ENCODE measurements around the gene SLC49A4.

SLC49A4 gene

DNA sequence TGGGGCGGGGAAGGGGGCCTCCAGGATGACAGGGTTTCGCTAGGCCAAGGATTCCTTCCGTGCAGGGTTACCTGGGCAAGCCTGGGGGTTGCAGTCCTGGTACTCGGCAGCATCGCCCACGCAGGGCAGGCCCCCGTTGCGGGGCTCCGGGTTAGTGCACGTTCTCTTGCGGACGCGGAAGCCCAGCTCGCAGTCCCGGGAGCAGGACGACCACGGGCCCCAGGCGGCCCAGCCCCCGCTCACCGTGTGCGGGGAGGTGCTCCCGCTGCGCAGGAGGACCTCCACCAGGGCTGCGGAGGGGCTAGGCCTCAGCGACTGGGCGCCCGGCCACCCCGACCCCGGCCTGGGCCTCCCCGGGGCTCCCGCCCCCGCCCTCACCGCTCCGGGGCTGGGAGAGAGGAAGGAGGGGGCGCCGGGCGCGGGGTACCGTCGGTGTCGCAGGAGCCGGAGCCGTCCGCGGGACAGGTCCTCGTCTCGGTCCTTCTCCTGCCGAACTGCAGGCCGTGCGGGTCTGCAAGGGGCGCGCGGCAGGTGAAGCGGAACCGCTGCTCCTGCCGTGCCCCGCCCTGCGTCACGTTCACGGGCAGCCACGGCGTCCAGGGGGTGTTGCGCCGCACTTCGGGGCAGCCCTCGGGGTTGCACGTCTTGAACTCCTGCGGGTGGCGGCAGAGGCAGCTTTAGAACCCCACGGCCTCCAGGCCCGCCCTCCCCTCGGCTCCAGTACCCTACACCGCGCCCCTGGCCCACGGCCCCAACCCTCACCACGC, 118.1 kb downstream of the SLC49A4 start:
- DNase-seq = no peak

DNA sequence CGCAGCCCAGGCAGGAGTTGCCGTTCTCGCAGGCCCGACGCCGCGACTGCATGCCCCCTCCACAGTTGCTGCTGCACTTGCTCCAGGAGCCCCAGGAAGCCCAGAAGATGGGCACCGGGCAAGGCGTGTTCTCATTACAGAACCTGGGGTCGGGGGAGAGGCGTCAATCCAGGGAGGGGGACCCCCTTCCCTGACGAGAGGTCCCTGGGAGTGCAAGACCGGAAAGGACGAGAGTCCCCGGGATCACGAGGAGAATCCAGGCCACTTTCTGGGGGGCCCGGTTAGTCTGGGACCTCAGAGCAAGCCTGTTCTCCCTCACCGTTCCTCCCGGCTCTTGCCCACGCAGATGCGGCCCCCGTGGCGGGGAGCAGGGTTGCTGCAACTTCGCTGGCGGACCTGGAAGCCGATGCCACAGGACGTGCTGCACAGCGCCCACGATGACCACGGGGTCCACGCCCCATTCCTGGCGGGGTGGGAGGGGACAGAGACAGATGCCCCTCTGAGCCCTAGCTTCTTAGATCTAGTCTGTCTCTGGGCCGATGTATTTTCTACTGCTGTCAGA, 118.8 kb downstream of the SLC49A4 start:
- DNase-seq = no peak

DNA sequence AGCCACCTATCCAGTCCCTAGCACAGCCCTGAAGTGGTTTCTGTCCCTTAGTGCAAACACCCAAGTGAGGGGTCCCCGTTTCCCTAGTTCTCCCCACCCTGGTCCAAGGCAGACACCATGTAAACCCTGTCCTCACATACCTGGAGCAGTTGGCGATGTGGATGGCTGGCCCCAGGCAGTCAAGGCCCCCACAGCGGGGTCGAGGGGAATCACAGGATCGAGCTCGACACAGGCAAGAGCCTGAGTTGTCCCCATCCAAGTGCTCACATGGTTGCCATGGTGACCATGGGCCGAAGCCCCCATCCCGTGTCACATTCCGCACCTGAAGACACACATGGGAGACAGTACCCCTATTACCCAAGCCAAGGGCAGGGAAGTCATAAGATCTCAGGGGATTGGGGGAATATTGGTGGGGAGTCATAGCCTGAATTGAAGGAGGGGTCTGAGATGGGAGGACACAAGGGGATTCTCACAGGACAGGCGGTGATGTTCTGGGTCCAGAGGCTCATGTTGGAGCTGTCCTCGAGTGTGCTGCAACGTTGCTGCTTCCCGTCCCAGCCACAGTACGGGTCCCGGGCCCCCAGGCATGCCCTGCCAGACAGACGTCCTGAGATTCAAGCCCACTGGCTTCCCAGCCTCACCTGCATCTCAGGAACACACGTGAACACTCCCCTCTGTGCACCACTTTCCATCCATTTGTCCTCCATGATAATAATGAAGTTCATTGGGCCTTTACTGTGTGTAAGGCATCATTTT, 120.6 kb downstream of the SLC49A4 start:
- no peak for DNase-seq

DNA sequence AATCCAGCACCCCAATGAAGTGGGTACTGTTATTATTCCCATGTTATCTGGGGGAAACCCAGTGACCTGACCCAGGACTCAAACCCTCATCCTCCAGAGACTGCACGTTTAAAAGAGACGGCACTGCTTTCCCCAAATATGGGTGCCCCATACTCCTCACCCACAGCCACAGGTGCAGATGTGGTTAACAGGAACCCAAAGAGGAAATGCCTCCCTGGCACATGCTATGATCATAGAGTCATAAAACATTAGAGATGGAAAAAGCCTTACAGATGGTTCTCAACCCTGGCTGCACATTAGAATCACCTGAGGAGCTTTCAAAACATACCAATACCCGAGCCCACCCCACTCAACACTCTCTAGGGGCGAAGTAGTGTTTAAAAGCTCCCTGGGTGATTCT, 121.2 kb downstream of the SLC49A4 start:
- DNase-seq = peak; percentile 77

DNA sequence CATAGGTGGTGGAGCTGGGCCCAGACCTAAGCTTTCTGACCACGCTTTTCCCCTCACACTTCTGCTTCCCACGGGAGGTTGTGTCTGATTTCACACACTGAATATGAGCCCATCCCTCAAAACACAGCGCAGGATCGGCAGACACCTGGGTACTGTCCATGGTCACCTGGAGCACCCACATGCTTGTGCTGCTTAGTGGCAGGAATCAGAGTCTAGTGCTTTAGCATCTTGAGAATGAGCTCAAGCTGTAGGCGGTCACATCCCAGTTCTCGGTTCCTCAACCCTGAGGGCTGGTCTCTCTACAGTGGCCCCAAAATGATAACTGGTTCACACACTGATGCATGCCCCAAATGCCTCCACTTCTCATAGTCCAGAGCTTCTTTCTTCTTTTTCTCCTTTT, 121.7 kb downstream of the SLC49A4 start:
- peak; percentile 55 for DNase-seq

DNA sequence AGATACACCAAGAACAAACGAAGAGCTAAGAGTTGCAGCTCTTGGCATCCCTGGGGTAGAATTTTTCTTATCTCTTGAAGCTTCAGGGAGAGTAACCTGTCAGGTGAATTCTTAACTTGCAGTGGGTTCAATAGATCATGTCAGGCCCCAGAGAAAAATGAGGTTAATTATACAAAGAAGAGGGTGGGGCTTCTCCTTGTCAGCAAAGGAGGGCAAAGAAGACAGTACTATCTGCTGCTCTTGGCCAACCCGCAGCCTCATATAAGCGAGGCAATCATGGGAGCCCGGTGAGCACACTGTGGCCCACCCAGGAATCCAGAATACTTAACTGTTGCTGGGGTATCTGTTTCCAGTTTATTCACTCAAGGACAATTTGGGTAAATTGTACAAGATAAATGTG, 122.5 kb downstream of the SLC49A4 start:
- DNase-seq = no peak

DNA sequence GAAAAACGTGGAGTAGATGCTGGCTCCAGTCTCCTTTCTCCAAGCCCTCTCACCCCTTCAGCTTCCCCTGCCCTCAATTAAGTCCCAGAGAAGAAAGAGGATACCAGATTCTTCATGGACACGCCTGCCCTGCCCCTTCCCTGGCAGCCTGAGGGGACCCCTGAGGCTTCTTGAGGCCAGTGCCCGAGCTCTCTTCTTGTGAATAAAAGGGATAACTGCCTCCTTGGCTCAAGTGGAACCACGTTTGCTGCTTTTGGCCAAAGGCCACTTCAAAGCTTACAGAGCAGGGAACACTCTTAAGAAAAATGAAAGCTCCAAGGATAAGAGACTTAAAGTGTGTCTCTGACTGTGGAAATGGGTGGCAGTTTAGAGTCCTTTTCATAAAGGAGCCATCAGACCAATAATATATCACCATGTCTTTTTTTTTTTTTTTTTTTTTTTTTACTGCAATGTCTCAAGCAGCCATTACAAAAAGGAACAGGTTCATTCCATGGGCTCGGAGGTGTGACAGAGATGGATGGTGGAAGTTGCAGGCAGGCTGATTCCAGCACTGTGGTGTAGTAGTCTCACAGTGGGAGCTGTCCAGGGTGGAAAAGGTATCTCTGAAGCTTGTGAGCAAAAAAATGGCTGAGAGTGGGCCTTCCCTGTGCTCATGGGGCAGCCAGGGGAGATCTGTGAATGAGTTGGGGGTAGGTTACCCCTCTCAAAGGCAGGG, 123.9 kb downstream of the SLC49A4 start:
- DNase-seq = no peak

DNA sequence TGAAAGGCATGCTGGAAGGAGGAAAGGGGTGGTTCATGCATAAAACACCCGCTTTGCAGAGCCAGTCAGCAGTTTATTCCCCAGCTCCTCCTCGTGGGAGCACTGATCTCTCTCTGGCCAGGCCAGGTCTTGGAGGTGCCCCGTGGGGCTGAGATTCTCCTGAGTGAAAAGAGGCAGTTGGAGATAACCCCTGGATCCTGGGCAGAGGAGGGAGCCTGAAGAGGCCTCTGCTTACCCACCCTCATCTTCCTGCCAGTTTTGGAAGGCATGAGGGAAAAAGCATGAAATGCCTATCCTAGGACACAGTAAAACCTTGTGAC, 124.4 kb downstream of the SLC49A4 start:
- no peak for DNase-seq

DNA sequence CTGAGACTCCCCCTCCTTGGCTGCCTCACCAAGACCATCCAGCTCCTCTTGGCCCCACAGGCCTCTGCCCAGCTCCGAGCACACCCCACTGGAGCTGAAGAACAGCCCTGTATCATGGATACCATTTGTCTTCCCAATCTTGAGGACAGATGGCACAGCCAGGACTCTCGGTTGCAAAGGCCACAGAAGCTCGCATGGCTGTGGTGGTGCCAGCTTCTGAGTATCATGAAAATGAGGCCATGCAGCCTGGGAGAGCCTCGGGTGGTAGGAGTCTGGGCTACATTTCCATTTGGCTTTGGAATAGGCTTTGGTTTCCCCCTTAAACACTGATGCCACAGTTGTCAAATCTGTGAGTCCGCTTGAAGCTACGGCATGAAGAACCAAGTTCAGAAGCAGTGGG, 126.1 kb downstream of the SLC49A4 start:
- no peak for DNase-seq

DNA sequence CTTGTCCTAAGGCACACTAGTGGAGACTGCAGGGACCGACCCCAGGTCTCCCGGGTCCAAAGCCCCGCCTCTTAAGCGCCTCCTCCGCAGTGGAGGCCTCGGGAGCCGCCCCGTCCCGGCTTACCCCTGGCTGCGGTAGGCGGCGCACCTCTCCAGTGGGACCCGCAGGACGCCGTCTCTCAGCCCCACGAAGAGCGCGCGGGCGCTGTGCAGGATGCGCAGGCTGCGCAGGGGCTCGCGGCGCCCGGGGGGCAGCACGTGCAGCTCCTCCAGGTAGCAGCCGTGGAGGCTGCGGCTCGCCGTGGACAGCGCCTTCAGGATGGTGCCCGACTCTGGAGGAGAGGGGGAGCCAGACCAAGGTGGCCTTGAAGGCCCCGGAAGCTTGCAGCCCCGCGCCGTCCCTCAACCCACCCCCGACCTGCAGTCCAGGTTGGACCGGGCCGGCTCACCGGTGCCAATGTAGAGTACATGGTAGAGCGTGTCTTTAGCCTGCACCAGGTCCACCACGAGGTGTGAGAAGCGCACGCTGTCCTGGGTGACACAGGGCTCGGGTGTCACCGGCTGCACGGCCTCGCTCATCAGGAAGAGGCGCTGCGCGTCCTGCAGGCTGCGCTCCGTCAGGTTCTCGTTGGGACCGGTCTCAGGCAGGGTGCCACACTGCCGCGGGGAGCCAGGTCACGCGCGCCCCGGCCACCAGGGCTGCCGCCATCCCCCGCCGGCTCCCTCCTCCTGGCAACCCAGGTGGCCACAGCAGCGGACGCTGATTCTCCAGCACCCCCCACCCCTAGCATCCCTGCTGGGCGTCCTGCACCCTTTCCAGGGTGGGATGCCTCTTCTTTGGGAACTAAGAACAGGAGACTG, 127.2 kb downstream of the SLC49A4 start:
- peak; percentile 71 for DNase-seq

DNA sequence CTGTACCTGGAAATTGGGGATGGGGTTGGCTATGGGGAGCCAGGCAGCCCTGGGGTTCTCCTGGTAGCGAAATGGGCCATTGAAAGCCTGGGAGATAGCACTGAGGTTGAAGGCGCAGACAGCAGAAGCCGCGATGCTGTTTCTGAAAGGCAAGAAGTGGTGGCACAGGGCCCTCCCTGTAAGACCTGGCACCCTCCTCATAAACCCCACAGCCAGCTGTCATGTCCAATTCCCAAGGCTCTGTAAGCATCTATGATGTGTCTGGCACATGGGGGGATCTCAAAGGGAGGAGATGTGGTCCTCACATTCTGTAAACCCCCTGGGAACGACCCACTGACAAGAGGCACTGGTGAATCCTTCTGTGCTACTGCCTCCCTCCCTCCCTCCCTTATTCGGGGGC, 128.7 kb downstream of the SLC49A4 start:
- DNase-seq = no peak

DNA sequence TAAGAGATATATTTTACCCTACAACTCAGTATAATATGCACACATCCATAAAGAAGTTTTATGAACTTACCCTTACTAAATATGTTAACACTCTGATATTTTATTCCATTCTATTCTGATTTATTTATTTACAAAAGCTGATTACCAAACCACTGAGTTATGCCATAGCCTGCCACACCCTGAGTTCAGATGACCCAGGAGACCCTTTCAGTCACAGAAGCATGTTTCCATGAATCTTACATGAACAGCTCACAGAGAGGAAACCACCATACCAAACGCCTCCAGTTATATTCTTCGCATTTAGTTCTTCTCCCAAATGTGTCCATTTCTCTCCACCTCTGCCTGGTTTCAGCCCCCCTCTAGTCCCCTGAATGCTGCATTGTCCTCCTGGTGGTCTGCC, 129.2 kb downstream of the SLC49A4 start:
- DNase-seq = no peak

DNA sequence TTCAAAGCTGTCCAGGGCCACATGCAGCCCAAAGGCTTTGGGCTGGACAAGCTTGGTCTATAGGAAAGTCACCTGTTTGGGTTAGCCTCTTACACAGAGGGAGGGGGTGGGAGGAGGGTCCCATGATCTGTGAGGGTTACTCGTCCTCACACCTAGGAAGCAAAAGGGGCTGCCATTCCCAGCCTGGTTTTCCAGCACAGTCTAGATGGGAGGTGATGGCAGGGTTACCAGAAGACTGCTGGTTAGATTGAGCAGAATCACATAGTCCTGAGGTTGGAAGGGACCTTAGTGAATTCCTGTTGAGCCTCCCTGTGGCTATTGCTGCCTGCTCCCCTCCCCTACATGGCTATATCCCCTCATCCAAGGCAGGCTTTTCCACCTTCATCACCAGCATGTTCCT, 130.9 kb downstream of the SLC49A4 start:
- DNase-seq = no peak

DNA sequence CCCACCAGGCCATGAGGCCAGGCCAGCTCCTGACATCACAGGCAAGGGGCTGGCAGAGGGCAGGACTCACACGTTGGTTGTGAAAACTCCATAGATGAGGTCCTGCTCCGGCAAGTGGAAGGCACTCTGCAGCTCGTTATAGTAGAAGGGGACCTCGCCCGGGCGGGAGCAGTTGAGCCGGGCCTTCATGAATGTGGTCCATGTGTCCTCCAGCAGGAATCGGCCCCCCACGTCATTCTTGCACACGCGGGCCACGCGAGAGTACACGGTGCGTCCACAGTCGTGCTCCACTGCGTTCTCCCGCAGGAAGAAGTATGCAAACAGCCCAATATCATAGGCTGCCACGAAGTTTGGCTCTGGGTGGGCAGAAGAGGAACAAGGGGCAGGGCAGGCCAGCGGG, 131.5 kb downstream of the SLC49A4 start:
- DNase-seq = no peak

DNA sequence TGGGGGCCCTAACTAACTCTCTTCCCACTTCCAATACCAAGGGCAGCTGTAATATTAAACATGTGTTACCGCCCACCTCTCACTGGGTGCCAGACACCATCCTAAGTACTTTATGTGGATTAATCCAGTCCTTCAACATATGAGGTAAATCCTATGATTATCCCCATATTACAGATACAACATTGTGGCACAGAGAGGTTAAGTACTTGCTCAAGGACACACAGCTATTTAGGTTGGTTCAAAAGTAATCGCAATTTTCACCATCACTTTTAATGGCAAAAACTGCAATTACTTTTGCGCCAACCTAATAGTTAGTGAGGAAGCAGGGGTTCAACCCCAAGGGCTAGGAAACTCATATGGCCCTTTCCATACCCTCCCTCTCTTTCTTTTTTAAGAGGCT, 131.9 kb downstream of the SLC49A4 start:
- DNase-seq = no peak

DNA sequence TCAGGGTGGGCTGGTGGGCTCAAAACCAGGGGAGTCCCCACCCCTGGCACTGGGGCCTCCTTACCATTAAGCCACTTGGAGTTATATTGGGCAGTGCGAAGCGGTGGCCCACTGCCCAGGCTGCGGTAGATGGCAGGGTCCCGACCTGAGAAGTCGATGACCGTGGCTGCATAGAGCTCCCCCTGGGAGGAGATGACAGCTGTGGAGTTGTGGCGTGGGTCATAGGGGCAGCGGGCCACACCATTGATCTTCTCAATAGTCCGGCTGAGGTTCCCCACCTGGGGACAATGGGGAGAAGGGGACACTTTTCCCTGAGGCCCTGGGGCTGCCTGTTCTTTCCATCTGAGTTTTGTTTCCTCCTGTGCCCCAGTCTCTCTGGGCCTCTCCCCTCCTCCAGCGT, 132.9 kb downstream of the SLC49A4 start:
- DNase-seq = no peak

DNA sequence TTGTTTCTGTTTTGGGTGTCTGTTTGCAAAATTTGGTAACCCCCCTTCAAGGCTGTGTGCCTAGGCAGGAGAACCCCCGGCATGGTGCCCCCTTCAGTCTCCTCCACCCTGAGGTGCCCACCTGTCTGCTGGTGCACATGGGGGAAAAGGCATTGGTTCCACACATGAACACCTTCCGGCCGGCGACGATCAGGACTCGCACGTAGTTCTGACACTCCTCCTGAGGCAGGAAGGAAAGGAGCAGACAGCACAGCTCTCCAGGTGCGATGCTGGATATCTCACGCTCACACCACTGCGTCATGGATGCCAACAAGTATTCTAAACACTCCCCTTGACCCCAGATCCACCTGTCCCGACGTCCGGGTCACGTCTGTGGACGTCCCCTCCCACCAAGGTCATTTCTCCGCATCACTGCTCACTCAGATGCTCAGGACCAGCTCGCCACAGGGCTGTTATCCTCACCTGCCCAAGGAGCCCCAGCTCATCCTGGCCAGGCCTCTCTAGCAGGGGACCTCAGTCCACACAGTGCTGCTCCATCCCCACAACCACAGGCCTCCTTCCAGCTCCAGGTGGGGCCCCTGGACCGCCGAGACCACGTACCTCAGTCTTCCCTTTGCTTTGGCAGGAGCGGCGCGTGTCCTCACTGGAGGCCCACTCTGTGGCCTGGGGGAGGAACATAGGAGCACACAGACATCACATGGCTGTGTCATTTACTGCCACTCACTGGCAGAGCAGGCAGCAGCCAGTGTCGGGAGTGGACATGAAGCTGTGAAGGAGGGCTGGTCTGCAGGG, 133.7 kb downstream of the SLC49A4 start:
- no peak for DNase-seq

DNA sequence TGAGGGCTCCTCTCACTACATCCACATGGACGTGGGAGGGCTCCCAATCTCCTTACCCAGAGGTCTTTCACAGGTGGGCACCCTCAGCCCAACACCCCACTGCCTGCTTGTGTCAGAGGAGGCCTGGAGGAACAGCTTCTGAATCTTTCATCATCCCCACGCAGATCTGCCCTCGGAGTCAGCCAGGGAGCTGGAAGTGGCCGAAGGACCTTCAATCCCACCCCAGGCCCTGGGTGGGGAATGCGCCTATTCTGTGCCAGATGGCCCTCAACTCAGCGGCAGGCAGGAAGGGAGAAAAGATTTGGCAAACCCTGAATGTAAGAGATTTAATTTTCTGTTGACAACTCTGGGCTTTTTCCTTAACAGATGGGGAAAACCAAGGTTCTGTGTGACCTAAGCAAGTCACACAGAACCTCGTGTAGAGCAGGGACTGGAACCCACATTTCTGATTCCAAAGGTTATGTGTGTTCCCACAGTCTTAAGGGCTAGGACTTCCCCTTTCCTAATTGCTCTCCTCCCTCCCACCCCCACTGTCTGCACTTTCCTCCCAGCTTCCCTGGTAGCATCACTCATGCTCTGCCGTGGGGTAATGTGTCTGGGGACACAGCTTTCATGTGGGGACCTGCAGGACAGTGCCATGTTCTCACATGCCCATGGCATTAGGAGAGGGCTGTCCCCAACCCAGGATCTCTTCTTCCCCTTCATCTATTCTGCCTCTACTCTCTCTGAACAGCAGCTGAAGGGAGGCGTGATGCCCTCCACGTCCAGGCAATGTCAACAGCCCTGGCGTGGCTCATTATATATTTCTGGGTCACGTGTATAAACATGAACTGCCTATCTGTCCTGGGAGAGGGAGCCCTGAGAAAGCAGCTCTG, 134.6 kb downstream of the SLC49A4 start:
- no peak for DNase-seq

DNA sequence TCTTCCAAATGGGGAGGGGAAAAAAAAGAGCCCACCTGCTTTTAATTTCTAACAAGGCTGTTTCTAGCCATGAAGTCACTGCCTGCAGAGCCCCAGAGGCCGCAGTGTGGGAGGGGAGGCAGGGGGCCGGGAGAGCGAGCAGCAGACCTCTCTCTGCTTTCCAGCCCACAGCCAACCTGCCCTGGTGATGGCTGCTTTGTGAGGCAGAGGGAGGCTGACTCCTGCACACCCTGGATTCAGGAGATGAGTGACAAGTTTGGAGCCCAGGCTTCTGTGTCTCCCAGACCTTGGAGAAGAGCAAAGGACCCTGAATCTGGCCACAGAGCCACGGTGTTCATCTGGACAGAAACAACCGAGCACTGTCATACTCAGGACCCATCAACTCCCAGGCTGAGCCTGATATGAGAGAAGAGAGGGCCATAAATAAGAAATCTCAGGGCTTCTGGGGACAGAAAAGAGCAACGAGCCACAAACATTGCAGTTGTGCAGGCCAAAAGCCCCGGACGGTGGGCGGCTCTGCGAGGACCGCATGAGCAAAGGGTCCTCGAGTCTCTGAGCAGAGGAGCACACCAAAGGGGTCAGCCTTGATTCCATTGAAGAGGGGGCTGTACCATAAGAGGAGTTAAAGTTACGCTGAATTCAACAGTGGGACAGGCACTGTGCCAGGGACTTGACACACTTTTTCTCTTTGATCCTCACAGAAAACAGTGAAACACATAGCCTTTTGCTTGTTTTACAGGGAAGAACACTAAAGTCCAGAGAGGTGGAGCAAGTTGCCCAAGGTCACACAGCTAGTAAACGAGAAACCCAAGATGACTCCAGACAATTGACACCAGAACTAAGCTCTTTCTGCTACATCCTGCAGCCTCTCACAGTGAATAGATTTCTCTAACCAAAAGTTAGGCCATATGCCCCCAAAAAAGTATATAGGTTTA, 135.5 kb downstream of the SLC49A4 start:
- no peak for DNase-seq
